ENCODE measurements around the gene KL. TPM values are rescaled to one million over a fixed set of nuclear protein-coding genes. Genes with fewer than 3 reads are reported as not detected.

The KL gene
- polyA plus RNA-seq, 2 of the 4 experiments (the other 2 are of a cell fraction), result 0.01 TPM; not detected in 1

DNA sequence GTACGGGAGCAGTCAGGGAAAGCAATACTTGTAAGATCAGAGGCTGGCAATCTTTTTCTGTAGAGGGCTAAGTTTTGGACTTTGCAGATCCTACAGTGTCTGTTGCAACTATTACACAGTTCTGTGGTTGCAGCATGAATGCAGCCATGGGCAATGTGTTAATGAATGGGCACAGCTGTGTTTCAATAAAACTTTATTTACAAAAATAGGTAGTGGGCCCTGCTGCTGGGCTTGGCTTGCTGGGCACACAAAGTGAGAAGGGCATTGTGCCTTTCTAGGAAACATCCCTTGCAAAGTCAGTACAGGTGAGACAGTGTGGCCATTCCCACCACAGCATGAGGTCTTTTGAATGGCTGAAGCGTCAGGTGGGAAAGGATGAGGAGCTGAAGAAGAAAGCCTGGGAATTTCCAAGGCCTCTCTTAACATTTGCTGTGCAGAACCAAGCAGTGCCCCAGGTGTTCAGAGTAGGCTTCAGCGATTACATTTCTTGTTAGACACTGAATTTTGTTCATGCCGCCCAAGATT lies 9.1 kb downstream of the KL start:
- TF ChIP-seq ESRRA (IDR thresholded peaks at IDR 0.05; ENCODE audit: borderline replicate concordance, low read length) (no peak), POLR2A (IDR thresholded peaks at IDR 0.05; ENCODE audit: low read length) (no peak), NR3C1 (IDR thresholded peaks at IDR 0.05) (no peak), BHLHE40 (IDR thresholded peaks at IDR 0.05; ENCODE audit: low read depth, low read length) (no peak), HOXB5 (CRISPR knock-in tag; IDR thresholded peaks at IDR 0.05) (no peak), POLR2AphosphoS2 (conservative IDR thresholded peaks at IDR 0.05; ENCODE audit: low read length) (no peak), CEBPB (IDR thresholded peaks at IDR 0.05) (no peak), CHD4 (IDR thresholded peaks at IDR 0.05; ENCODE audit: borderline replicate concordance) (no peak), EHMT2 (IDR thresholded peaks at IDR 0.05; ENCODE audit: low read depth) (no peak), ZC3H11A (IDR thresholded peaks at IDR 0.05) (no peak), PBX3 (IDR thresholded peaks at IDR 0.05) (no peak), FOXS1 (CRISPR knock-in tag; IDR thresholded peaks at IDR 0.05) (no peak), TFCP2L1 (CRISPR knock-in tag; IDR thresholded peaks at IDR 0.05) (no peak), SREBF2 (IDR thresholded peaks at IDR 0.05) (no peak), ZNF302 (CRISPR knock-in tag; IDR thresholded peaks at IDR 0.05) (no peak), HDAC2 (IDR thresholded peaks at IDR 0.05) (no peak)
- TF ChIP-seq, protein P1, sequence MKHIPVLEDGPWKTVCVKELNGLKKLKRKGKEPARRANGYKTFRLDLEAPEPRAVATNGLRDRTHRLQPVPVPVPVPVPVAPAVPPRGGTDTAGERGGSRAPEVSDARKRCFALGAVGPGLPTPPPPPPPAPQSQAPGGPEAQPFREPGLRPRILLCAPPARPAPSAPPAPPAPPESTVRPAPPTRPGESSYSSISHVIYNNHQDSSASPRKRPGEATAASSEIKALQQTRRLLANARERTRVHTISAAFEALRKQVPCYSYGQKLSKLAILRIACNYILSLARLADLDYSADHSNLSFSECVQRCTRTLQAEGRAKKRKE (CRISPR knock-in tag; IDR thresholded peaks at IDR 0.05; ENCODE audit: low read depth), result no peak
- TF ChIP-seq, protein P2, sequence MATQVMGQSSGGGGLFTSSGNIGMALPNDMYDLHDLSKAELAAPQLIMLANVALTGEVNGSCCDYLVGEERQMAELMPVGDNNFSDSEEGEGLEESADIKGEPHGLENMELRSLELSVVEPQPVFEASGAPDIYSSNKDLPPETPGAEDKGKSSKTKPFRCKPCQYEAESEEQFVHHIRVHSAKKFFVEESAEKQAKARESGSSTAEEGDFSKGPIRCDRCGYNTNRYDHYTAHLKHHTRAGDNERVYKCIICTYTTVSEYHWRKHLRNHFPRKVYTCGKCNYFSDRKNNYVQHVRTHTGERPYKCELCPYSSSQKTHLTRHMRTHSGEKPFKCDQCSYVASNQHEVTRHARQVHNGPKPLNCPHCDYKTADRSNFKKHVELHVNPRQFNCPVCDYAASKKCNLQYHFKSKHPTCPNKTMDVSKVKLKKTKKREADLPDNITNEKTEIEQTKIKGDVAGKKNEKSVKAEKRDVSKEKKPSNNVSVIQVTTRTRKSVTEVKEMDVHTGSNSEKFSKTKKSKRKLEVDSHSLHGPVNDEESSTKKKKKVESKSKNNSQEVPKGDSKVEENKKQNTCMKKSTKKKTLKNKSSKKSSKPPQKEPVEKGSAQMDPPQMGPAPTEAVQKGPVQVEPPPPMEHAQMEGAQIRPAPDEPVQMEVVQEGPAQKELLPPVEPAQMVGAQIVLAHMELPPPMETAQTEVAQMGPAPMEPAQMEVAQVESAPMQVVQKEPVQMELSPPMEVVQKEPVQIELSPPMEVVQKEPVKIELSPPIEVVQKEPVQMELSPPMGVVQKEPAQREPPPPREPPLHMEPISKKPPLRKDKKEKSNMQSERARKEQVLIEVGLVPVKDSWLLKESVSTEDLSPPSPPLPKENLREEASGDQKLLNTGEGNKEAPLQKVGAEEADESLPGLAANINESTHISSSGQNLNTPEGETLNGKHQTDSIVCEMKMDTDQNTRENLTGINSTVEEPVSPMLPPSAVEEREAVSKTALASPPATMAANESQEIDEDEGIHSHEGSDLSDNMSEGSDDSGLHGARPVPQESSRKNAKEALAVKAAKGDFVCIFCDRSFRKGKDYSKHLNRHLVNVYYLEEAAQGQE (IDR thresholded peaks at IDR 0.05), result no peak
- TF ChIP-seq, protein P3, sequence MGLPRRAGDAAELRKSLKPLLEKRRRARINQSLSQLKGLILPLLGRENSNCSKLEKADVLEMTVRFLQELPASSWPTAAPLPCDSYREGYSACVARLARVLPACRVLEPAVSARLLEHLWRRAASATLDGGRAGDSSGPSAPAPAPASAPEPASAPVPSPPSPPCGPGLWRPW (IDR thresholded peaks at IDR 0.05), result no peak
- TF ChIP-seq, protein P4, sequence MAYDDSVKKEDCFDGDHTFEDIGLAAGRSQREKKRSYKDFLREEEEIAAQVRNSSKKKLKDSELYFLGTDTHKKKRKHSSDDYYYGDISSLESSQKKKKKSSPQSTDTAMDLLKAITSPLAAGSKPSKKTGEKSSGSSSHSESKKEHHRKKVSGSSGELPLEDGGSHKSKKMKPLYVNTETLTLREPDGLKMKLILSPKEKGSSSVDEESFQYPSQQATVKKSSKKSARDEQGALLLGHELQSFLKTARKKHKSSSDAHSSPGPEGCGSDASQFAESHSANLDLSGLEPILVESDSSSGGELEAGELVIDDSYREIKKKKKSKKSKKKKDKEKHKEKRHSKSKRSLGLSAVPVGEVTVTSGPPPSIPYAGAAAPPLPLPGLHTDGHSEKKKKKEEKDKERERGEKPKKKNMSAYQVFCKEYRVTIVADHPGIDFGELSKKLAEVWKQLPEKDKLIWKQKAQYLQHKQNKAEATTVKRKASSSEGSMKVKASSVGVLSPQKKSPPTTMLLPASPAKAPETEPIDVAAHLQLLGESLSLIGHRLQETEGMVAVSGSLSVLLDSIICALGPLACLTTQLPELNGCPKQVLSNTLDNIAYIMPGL (CRISPR knock-in tag; IDR thresholded peaks at IDR 0.05; ENCODE audit: borderline replicate concordance), result no peak
- 54% methylated on average over 4 of the region's 4 CpGs for WGBS (ENCODE audit: missing lambda C conversion rate)
- ATAC-seq, result no peak
- DNase-seq (ENCODE audit: low read depth in 1 of 2, low spot score in 1 of 2), result no peak
- POLR2A ChIA-PET, result no interaction called here
- Histone ChIP-seq H3K4me2 (no peak overlapping the region), H3K27ac (no peak overlapping the region), H3K4me3 (no peak overlapping the region), H3K9me3 (no peaks in the 10 kb centered on the region), H3K4me1 (no peaks in the 10 kb centered on the region)
- FAIRE-seq, result no peak
- CTCF ChIA-PET, result no interaction called here

All from A549 (cell line).